GM12873 (cell line): ENCODE measurements around the gene PRPF6.

Source experiments
- CTCF ChIP-seq: IDR thresholded peaks from 2 replicates; pipeline ENCODE4 v1.5.1; 2012; ENCODE audit warnings: low read depth, mild to moderate bottlenecking, moderate library complexity, low read length, control low read depth; ENCODE audit not compliant: insufficient read depth; ENCODE audit errors: missing control alignments

The PRPF6 gene

GRCh38 chr20:64049060-64049877, 68.3 kb downstream of the PRPF6 start, which contains the start of gene SOX18:
SOX18 (minus strand) TSS chr20:64049639; CDS start chr20:64049516, 123 bp downstream.
- no peak for TF ChIP-seq CTCF

GRCh38 chr20:64049878-64050260, 68.9 kb downstream of the PRPF6 start:
- no peak for TF ChIP-seq CTCF

GRCh38 chr20:64050261-64051032, 69.5 kb downstream of the PRPF6 start:
- no peak for TF ChIP-seq CTCF

GRCh38 chr20:64051033-64051452, 70.1 kb downstream of the PRPF6 start:
- TF ChIP-seq CTCF: no peak

DNA sequence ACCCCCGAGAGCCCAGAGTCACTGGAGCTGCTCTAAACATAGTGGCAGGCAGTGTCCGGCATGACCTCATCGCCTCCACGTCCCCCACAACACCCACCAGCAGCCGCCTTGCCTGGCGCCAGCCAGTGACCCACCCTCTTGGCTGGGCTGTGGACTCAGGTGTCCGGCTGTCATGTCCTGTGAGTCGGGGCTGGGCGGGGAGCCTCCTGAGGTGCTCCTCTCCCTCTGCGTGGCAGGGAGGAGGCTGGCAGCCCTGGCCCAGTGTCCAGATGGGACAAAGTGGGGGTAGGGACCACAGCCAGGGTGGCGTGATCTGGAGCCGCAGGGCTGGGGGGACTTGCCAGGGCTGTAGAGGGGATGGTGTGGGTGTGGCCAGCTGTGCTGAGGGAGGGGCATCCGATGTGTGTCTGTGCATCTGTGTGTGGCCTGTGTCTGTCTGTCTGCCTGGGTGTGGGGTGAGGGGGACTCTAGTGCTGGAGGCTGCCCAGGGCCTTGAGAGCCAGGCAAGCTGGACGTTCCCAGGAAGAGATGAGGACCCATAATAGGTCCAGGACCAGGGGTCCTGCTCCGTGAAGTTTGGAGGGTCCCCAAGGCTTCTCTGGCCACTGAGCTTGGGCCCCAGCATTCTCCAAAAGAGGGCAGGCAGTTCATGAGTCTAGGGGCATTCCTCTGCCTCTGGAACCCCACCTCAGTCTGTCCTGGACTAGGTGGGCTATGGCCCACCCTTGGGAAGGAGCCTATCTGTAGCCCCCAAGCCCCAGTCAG, 70.8 kb downstream of the PRPF6 start:
- no peak for TF ChIP-seq CTCF

DNA sequence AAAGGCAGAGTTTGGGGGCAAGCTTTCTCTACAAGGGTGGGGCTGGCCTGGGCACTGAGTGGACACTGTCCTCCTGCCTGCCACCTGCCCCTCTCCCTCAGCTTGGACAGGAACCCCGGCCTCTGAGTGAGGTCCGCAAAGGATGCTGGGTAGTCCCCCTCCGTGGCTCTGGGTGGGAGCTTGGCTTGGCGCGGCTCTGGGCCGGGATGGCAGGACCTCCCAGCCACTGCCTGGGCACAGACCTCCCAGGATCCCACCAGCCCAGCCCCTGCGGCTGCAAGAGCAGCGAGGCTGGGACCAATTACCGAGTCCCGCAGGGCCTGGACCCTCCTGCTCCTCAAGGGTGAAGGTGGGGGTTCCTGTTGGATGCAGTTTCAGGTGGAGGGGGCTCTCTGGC, 71.4 kb downstream of the PRPF6 start:
- TF ChIP-seq CTCF: no peak
